Measurements from ENCODE around the gene EBF4.
"Not testable (repeated sequence)": the region's sequence is repeated elsewhere in the genome, so short reads cannot be mapped to it uniquely, and the experiment has no call there.

Gene EBF4

GRCh38 chr20:2762578-2763131 lies 70.1 kb downstream of the EBF4 start:
- H3K27me3 ChIP-seq (ENCODE audit: low read depth, low read length): no peaks in the 10 kb centered on the region

DNA sequence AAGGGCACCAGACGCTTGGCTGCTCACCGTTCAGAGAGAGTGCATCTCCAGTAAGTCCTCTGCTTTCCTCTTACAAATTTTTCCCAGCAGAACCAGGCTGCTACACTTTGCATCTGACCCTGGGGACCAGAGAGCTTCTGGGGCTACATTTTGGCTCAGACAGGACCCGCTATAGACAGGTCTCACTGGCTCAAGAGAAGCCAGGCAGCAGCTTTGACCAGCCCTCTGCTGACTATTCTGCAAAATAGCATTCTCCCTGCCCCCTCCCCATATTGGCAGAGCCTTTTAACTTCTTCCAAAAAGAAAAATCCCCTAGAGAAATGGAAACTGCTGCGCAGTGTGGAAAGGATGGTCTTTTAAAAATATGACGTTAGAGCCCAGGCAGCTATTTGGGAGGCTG lies 70.6 kb downstream of the EBF4 start:
- no peaks in the 10 kb centered on the region for H3K36me3 ChIP-seq (ENCODE audit: control insufficient read depth in 1 of 2, insufficient read depth in 2 of 2, low read length in 2 of 2)
- no peak overlapping the region for H3K4me3 ChIP-seq (ENCODE audit: low read depth in 1 of 2, low read length in 2 of 2)
- H3K4me1 ChIP-seq (ENCODE audit: control insufficient read depth in 1 of 2, insufficient read depth in 2 of 2, low read length in 2 of 2): no peaks in the 10 kb centered on the region
- H3K27ac ChIP-seq (ENCODE audit: low read length): no peak overlapping the region
- no peaks in the 10 kb centered on the region for H3K9me3 ChIP-seq (ENCODE audit: control insufficient read depth in 1 of 2, low read length in 2 of 2)
- H3K27me3 ChIP-seq (ENCODE audit: low read depth, low read length): no peaks in the 10 kb centered on the region

More at GRCh38 chr20:2762578-2763131, 70.1 kb downstream of the EBF4 start:
- Histone ChIP-seq H3K4me1 (ENCODE audit: control insufficient read depth in 1 of 2, insufficient read depth in 2 of 2, low read length in 2 of 2) (no peaks in the 10 kb centered on the region), H3K4me3 (ENCODE audit: low read depth in 1 of 2, low read length in 2 of 2) (no peak overlapping the region), H3K27ac (ENCODE audit: low read length) (no peak overlapping the region), H3K36me3 (ENCODE audit: control insufficient read depth in 1 of 2, insufficient read depth in 2 of 2, low read length in 2 of 2) (no peaks in the 10 kb centered on the region), H3K9me3 (ENCODE audit: control insufficient read depth in 1 of 2, low read length in 2 of 2) (no peaks in the 10 kb centered on the region)

DNA sequence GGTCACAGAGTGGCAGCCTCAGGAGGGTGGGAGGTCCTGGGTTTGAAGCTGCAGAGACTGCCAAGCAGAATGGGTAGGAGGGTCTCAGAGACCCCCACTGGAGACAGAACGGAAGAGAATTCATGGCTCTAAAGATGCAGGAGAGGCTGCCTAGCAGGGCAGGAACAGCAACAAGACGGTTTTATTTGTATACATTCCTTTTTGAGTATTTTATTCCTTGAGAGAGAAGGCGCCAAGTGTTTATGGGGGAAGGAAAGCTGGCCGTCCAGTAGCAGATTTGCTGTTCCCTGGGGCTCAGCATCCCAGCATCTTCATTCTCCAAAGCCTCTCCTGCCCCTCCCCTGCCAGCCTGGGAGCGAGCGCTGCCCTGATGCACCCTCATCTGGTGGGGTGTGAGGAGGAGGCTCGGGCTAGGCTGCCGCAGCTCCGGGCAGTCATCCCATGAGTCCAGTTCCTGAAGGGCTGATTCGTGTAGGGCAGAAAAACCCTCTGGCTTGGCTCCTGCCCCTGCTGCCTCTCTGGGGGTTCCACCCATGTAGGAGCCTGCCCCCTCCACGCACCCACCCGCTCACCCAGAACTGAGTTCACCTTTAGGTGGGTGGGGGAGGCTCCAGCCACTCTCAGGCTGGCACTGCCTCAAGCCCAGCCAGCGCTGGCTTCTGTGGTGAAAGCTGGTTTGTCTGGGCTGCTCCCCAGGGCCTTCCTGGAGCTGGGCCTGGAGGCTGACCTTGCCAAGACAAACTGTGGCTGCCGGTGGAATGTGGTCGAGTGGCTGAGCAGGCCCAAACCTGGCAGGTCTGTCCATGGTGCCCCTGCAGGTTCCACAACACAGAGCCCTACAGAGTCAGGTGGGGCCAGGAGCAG lies 75.4 kb downstream of the EBF4 start:
- Histone ChIP-seq H3K9me3 (ENCODE audit: control insufficient read depth in 1 of 2, low read length in 2 of 2) (no peaks in the 10 kb centered on the region), H3K36me3 (ENCODE audit: control insufficient read depth in 1 of 2, insufficient read depth in 2 of 2, low read length in 2 of 2) (no peaks in the 10 kb centered on the region), H3K27ac (ENCODE audit: low read length) (no peak overlapping the region), H3K4me3 (ENCODE audit: low read depth in 1 of 2, low read length in 2 of 2) (no peak overlapping the region), H3K27me3 (ENCODE audit: low read depth, low read length) (no peaks in the 10 kb centered on the region), H3K4me1 (ENCODE audit: control insufficient read depth in 1 of 2, insufficient read depth in 2 of 2, low read length in 2 of 2) (no peaks in the 10 kb centered on the region)

DNA sequence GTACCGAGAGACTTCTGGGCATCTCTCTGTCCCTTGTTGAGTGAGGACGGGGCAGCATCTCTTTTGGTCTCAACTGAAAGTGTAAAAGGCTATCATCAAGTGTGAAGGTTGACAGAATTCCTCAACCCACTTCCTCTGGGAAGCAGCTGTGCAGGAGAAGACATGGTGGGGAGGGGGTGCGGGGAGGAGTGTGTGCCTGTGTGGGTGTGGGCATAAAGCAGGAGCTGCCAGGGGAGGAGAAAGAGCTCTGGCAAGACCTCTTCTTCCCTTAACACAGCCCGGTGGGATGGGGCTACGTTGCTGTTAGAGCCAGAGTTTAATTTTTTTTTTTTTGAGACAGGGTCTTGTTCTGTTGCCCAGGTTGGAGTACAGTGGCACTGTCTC lies 76.0 kb downstream of the EBF4 start:
- H3K9me3 ChIP-seq (ENCODE audit: control insufficient read depth in 1 of 2, low read length in 2 of 2): no peaks in the 10 kb centered on the region
- no peak overlapping the region for H3K4me3 ChIP-seq (ENCODE audit: low read depth in 1 of 2, low read length in 2 of 2)
- H3K4me1 ChIP-seq (ENCODE audit: control insufficient read depth in 1 of 2, insufficient read depth in 2 of 2, low read length in 2 of 2): no peaks in the 10 kb centered on the region
- no peak overlapping the region for H3K27ac ChIP-seq (ENCODE audit: low read length)
- H3K27me3 ChIP-seq (ENCODE audit: low read depth, low read length): no peaks in the 10 kb centered on the region
- H3K36me3 ChIP-seq (ENCODE audit: control insufficient read depth in 1 of 2, insufficient read depth in 2 of 2, low read length in 2 of 2): no peaks in the 10 kb centered on the region

DNA sequence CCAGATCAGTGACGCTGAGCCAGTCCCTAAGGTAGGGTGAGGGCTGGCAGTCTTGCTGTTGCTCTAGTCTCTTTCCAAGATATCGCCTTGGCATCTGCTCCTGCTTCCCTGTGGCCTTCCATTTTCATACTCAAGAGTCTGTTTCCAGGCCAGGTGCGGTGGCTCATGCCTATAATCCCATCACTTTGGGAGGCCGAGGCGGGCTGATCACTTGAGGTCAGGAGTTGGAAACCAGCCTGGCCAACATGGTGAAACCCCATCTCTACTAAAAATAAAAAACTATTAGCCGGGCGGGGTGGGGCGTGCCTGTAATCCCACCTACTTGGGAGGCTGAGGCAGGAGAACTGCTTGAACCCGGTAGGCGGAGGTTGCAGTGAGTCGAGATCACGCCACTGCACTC lies 77.5 kb downstream of the EBF4 start:
- H3K36me3 ChIP-seq (ENCODE audit: control insufficient read depth in 1 of 2, insufficient read depth in 2 of 2, low read length in 2 of 2); H3K27ac ChIP-seq (ENCODE audit: low read length); H3K4me3 ChIP-seq (ENCODE audit: low read depth in 1 of 2, low read length in 2 of 2); H3K9me3 ChIP-seq (ENCODE audit: control insufficient read depth in 1 of 2, low read length in 2 of 2); H3K27me3 ChIP-seq (ENCODE audit: low read depth, low read length); H3K4me1 ChIP-seq (ENCODE audit: control insufficient read depth in 1 of 2, insufficient read depth in 2 of 2, low read length in 2 of 2): not testable (repeated sequence)

DNA sequence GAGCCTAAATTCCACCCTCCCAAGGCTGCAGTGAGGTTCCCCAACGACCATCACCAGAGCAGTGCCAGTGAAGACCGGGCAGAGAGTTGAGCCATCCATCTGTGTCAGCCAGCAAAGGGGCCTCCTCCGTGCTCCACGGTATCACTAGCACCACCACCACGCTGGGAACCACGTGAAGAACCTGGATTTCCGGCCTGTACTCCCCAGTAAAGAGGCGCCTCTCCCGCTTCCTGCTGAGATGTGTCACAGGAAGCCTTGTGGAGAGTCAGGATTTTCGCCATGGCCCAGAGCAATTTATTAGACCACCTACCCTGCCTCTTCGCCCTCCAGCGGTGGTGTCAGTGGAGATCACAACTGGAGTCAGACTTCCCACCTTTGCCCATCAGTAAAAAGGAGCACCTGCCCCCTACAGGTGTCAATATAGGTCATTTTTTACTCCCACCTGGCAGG lies 79.1 kb downstream of the EBF4 start:
- H3K4me3 ChIP-seq (ENCODE audit: low read depth in 1 of 2, low read length in 2 of 2): no peak overlapping the region
- peaks cover 0 to 4% of the 10 kb centered on the region in 2 donors for H3K9me3 ChIP-seq (ENCODE audit: control insufficient read depth in 1 of 2, low read length in 2 of 2)
- H3K4me1 ChIP-seq (ENCODE audit: control insufficient read depth in 1 of 2, insufficient read depth in 2 of 2, low read length in 2 of 2): no peaks in the 10 kb centered on the region
- H3K36me3 ChIP-seq (ENCODE audit: control insufficient read depth in 1 of 2, insufficient read depth in 2 of 2, low read length in 2 of 2): no peaks in the 10 kb centered on the region
- no peaks in the 10 kb centered on the region for H3K27me3 ChIP-seq (ENCODE audit: low read depth, low read length)
- no peak overlapping the region for H3K27ac ChIP-seq (ENCODE audit: low read length)

DNA sequence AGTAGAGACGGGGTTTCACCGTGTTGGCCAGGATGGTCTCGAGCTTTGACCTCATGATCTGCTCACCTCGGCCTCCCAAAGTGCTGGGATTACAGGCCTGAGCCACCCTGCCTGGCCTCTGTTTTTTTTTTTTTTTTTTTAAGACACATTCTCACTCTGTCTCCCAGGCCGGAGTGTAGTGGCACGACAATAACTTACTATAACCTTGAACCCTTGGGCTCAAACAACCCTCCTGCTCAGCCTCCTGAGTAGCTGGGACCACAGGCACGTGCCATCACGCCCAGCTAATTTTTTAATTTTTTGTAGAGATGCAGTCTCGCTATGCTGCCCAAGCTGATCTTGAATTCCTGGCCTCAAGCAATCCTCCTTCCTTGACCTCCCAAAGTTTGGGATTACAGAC lies 81.2 kb downstream of the EBF4 start:
- H3K9me3 ChIP-seq (ENCODE audit: control insufficient read depth in 1 of 2, low read length in 2 of 2): peaks cover 0 to 5% of the 10 kb centered on the region in 2 donors
- no peaks in the 10 kb centered on the region for H3K4me1 ChIP-seq (ENCODE audit: control insufficient read depth in 1 of 2, insufficient read depth in 2 of 2, low read length in 2 of 2)
- no peak overlapping the region for H3K4me3 ChIP-seq (ENCODE audit: low read depth in 1 of 2, low read length in 2 of 2)
- no peaks in the 10 kb centered on the region for H3K36me3 ChIP-seq (ENCODE audit: control insufficient read depth in 1 of 2, insufficient read depth in 2 of 2, low read length in 2 of 2)
- no peaks in the 10 kb centered on the region for H3K27me3 ChIP-seq (ENCODE audit: low read depth, low read length)
- no peak overlapping the region for H3K27ac ChIP-seq (ENCODE audit: low read length)

DNA sequence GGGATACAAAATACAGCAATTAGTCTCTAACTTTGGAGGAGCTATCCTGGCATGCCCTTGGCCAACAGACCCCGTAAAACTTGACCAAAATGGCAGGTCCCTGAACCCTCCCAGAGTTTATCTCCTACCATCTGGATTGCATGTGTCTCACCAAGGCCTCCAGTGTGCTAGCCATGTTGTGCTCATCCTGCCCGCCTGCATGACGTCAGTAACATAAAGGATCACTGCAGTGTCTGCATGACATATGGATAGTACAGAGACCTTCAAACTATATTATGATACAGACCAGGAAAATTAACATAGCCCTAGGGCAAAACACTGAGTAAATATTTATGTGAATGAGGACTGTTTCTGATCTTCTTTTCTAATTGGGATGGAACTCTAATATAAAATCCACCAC lies 82.6 kb downstream of the EBF4 start:
- H3K4me1 ChIP-seq (ENCODE audit: control insufficient read depth in 1 of 2, insufficient read depth in 2 of 2, low read length in 2 of 2): no peaks in the 10 kb centered on the region
- no peak overlapping the region for H3K27ac ChIP-seq (ENCODE audit: low read length)
- H3K9me3 ChIP-seq (ENCODE audit: control insufficient read depth in 1 of 2, low read length in 2 of 2): peaks cover 0 to 5% of the 10 kb centered on the region in 2 donors
- H3K36me3 ChIP-seq (ENCODE audit: control insufficient read depth in 1 of 2, insufficient read depth in 2 of 2, low read length in 2 of 2): no peaks in the 10 kb centered on the region
- no peak overlapping the region for H3K4me3 ChIP-seq (ENCODE audit: low read depth in 1 of 2, low read length in 2 of 2)
- H3K27me3 ChIP-seq (ENCODE audit: low read depth, low read length): no peaks in the 10 kb centered on the region

- H3K4me1 ChIP-seq (ENCODE audit: control insufficient read depth in 1 of 2, insufficient read depth in 2 of 2, low read length in 2 of 2): no peaks in the 10 kb centered on the region
- H3K27me3 ChIP-seq (ENCODE audit: low read depth, low read length): no peaks in the 10 kb centered on the region
- H3K27ac ChIP-seq (ENCODE audit: low read length): no peak overlapping the region
- no peak overlapping the region for H3K4me3 ChIP-seq (ENCODE audit: low read depth in 1 of 2, low read length in 2 of 2)
- H3K36me3 ChIP-seq (ENCODE audit: control insufficient read depth in 1 of 2, insufficient read depth in 2 of 2, low read length in 2 of 2): no peaks in the 10 kb centered on the region
- peaks cover 0 to 5% of the 10 kb centered on the region in 2 donors for H3K9me3 ChIP-seq (ENCODE audit: control insufficient read depth in 1 of 2, low read length in 2 of 2)
Measured at GRCh38 chr20:2778602-2779321, 86.2 kb downstream of the EBF4 start.

DNA sequence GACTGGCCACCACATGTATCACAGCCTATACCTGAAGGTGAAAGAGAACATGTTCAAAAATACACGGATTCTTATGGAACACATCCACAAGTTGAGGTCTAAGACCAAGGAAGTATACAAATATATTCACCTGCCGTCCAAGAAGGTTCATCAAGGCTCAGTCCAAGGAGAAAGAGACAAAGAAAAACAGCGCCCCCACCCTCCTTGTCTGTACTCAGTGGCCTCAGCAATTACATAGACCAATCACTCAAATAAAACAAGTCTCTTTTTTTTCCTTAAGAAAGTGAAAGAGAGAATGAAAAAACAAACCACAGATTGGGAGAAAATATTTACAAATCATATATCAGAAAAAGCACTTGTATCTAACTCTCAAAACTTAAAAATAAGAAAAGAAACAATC lies 88.4 kb downstream of the EBF4 start:
- H3K4me1 ChIP-seq (ENCODE audit: control insufficient read depth in 1 of 2, insufficient read depth in 2 of 2, low read length in 2 of 2): no peaks in the 10 kb centered on the region
- no peaks in the 10 kb centered on the region for H3K27me3 ChIP-seq (ENCODE audit: low read depth, low read length)
- no peaks in the 10 kb centered on the region for H3K36me3 ChIP-seq (ENCODE audit: control insufficient read depth in 1 of 2, insufficient read depth in 2 of 2, low read length in 2 of 2)
- H3K27ac ChIP-seq (ENCODE audit: low read length): no peak overlapping the region
- H3K9me3 ChIP-seq (ENCODE audit: control insufficient read depth in 1 of 2, low read length in 2 of 2): peaks cover 0 to 4% of the 10 kb centered on the region in 2 donors
- no peak overlapping the region for H3K4me3 ChIP-seq (ENCODE audit: low read depth in 1 of 2, low read length in 2 of 2)

GRCh38 chr20:2783908-2784566 lies 91.5 kb downstream of the EBF4 start:
- Histone ChIP-seq H3K4me3 (ENCODE audit: low read depth in 1 of 2, low read length in 2 of 2) (no peak overlapping the region), H3K27me3 (ENCODE audit: low read depth, low read length) (no peaks in the 10 kb centered on the region), H3K27ac (ENCODE audit: low read length) (no peak overlapping the region), H3K36me3 (ENCODE audit: control insufficient read depth in 1 of 2, insufficient read depth in 2 of 2, low read length in 2 of 2) (no peaks in the 10 kb centered on the region), H3K4me1 (ENCODE audit: control insufficient read depth in 1 of 2, insufficient read depth in 2 of 2, low read length in 2 of 2) (no peaks in the 10 kb centered on the region), H3K9me3 (ENCODE audit: control insufficient read depth in 1 of 2, low read length in 2 of 2) (peaks cover 0 to 2% of the 10 kb centered on the region in 2 donors)
